Measurements from ENCODE around the gene RNF217.

Gene RNF217

DNA sequence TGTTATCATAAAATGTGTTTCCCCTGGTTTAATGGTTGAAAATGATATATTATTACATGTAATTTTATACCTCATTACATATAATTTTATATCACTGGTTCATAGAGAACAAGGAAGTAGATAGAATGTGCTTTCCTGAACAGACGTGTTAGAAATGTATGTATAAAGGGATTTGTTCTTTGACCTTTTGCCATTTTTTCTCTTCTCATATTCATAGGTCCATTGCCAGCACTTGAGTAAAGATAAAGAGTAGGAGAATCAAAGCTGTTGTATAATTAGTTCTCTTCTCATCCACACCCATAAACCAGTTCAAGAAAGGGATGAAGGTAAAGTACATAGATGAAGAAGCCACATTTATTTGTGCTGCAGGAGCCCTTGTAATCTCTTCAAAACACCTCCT is 46.7 kb downstream of the RNF217 start:
- Histone ChIP-seq H3K27me3 (no peaks in the 10 kb centered on the region), H3K4me3 (ENCODE audit: low read depth, low read length) (no peak overlapping the region), H3K9me3 (no peaks in the 10 kb centered on the region), H3K4me1 (no peaks in the 10 kb centered on the region), H3K36me3 (no peaks in the 10 kb centered on the region)
- no peak for TF ChIP-seq CTCF (IDR thresholded peaks at IDR 0.05; ENCODE audit: low read depth, low read length)
- no peak for DNase-seq

DNA sequence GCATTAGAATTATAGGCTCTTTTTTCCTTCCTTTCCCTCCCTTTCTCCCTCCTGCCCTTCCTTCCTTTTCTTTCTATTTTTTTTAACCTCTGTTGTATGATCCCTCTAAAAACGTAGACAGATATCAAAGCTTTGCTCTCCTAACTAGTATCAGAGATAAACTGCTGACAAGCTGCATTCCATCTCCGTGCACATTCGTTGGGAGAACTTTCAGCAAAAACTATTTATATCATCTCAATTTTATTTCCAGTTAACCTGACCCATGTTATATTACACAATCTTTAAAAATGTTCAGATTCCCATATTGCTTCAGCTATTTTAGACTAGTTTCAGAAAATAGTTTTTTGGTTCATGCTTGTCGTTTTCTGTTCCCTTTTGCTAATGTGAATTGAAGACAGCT is 47.3 kb downstream of the RNF217 start:
- DNase-seq = no peak
- Histone ChIP-seq H3K36me3 (no peaks in the 10 kb centered on the region), H3K27me3 (no peaks in the 10 kb centered on the region), H3K4me1 (no peaks in the 10 kb centered on the region), H3K4me3 (ENCODE audit: low read depth, low read length) (no peak overlapping the region), H3K9me3 (no peaks in the 10 kb centered on the region)
- TF ChIP-seq CTCF (IDR thresholded peaks at IDR 0.05; ENCODE audit: low read depth, low read length) = no peak

GRCh38 chr6:125013938-125014660 is 51.9 kb downstream of the RNF217 start:
- no peak for DNase-seq
- no peak for TF ChIP-seq CTCF (IDR thresholded peaks at IDR 0.05; ENCODE audit: low read depth, low read length)
- no peaks in the 10 kb centered on the region for H3K27me3 ChIP-seq

DNA sequence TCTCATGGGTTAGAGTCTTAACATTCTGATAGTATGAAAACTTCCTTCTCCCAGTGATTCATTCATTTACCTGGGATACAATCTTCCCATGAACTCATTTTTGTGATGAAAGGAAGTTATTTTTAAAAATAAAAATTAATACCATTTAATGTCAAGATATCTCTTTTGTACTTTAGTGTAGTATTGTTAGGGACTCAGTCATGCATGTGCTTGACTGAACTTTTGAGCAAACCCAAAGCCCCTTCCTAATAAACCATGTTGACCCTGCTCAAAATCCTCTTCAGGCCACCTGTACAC is 52.4 kb downstream of the RNF217 start:
- H3K9me3 ChIP-seq = no peaks in the 10 kb centered on the region
- DNase-seq = no peak
- TF ChIP-seq CTCF (IDR thresholded peaks at IDR 0.05; ENCODE audit: low read depth, low read length) = no peak
- H3K27me3 ChIP-seq = no peaks in the 10 kb centered on the region
- H3K4me1 ChIP-seq = no peaks in the 10 kb centered on the region
- H3K36me3 ChIP-seq = no peaks in the 10 kb centered on the region
- H3K4me3 ChIP-seq (ENCODE audit: low read depth, low read length) = no peak overlapping the region

More at GRCh38 chr6:125013938-125014660, 51.9 kb downstream of the RNF217 start:
- no peaks in the 10 kb centered on the region for H3K4me1 ChIP-seq
- H3K36me3 ChIP-seq = no peaks in the 10 kb centered on the region
- no peaks in the 10 kb centered on the region for H3K9me3 ChIP-seq
- H3K4me3 ChIP-seq (ENCODE audit: low read depth, low read length) = no peak overlapping the region

DNA sequence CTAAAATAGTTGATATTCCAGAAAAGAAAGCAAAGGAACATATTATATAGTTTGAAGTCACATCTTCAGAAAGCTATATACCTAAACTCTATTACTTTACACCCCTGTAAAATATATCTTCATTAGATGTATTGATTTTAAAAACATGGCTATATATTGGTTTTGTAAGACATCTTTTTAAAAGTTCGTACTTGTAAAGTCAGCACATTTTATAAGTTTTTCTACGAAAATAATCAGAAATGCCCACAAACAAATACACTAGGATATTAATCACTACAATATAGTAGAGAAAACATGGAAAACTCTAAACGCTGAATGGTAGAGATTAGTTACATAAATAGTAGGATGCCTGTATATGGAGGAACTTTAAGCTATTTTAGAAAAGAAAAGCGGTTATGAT is 52.9 kb downstream of the RNF217 start:
- H3K36me3 ChIP-seq = no peaks in the 10 kb centered on the region
- H3K9me3 ChIP-seq = no peaks in the 10 kb centered on the region
- no peaks in the 10 kb centered on the region for H3K4me1 ChIP-seq
- no peaks in the 10 kb centered on the region for H3K27me3 ChIP-seq
- no peak for DNase-seq
- TF ChIP-seq CTCF (IDR thresholded peaks at IDR 0.05; ENCODE audit: low read depth, low read length) = no peak
- no peak overlapping the region for H3K4me3 ChIP-seq (ENCODE audit: low read depth, low read length)

DNA sequence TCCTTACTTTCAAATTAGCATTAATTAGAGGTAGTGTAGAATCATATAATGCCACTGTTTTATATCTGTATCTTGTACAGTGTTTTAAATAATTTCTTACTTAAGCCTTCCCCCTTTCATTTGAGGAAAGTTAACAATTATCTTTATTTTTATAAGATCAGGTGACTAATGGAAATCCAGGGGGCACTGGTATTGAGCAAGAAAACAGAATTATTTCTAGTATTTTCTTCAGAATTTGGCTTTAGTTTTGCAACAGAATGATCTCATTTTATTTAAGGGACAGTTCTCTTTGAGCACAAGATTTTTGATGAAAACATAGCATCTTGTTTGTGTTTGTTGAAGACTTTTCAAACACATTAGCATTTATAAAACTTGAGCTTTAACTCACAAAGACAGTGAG is 55.9 kb downstream of the RNF217 start:
- no peak for DNase-seq
- no peak for TF ChIP-seq CTCF (IDR thresholded peaks at IDR 0.05; ENCODE audit: low read depth, low read length)
- Histone ChIP-seq H3K27me3 (no peaks in the 10 kb centered on the region), H3K36me3 (no peaks in the 10 kb centered on the region), H3K4me3 (ENCODE audit: low read depth, low read length) (no peak overlapping the region), H3K4me1 (no peaks in the 10 kb centered on the region), H3K9me3 (no peaks in the 10 kb centered on the region)
